ENCODE data around the gene INPP4A.

- TF ChIP-seq CTCF (IDR thresholded peaks at IDR 0.05) (no peak), POLR2A (IDR thresholded peaks at IDR 0.05) (no peak)
Observed at GRCh38 chr2:98442488-98442887, 2.2 kb upstream of the INPP4A start.
